Calu3 (cell line): Measurements from ENCODE around the gene CLIP2. TPM values are rescaled to one million over a fixed set of nuclear protein-coding genes. Genes with fewer than 3 reads are reported as not detected.
"Not testable (repeated sequence)": the region's sequence is repeated elsewhere in the genome, so short reads cannot be mapped to it uniquely, and the experiment has no call there.

Experiments used
- BruUV-seq: library from RNA; stranded (reverse); fragments of 400-500 nt; replicated peaks from 2 replicates; lab custom pipeline; 2021; lab: Mats Ljungman, UMichigan
- CTCF ChIA-PET: fragments of 300-600 bp; sonication (Branson Sonifier 250); formaldehyde crosslinking; loops from one replicate; lab custom pipeline; 2022; ENCODE audit warnings: antibody characterized with exemption; lab: Charles Lee
- DNase-seq: peaks from one replicate; pipeline ENCODE4 v3.0.0; 2022
- H3K27ac Mint-ChIP-seq: one replicate; pipeline ENCODE4 v1.8.0; 2022; ENCODE audit warnings: mixed read lengths; ENCODE audit not compliant: unreplicated experiment
- H3K27me3 Mint-ChIP-seq: one replicate; pipeline ENCODE4 v1.8.0; 2022; ENCODE audit warnings: mixed read lengths; ENCODE audit not compliant: unreplicated experiment
- H3K36me3 Mint-ChIP-seq: one replicate; pipeline ENCODE4 v1.8.0; 2022; ENCODE audit warnings: mild to moderate bottlenecking, moderate library complexity, mixed read lengths; ENCODE audit not compliant: insufficient read depth, unreplicated experiment
- H3K4me1 Mint-ChIP-seq: one replicate; pipeline ENCODE4 v1.8.0; 2022; ENCODE audit warnings: mild to moderate bottlenecking, low read depth, mixed read lengths; ENCODE audit not compliant: unreplicated experiment
- H3K4me3 Mint-ChIP-seq: one replicate; pipeline ENCODE4 v1.8.0; 2022; ENCODE audit warnings: mild to moderate bottlenecking, low read depth, moderate library complexity, mixed read lengths; ENCODE audit not compliant: unreplicated experiment
- H3K9me3 Mint-ChIP-seq: one replicate; pipeline ENCODE4 v1.8.0; 2022; ENCODE audit warnings: low read depth, mixed read lengths; ENCODE audit not compliant: unreplicated experiment
- intact Hi-C: fragments of 100-400 bp; cut with micrococcal nuclease; formaldehyde crosslinking; loops from one replicate; pipeline ENCODE4 v1.10.0; 2022; ENCODE audit not compliant: unreplicated experiment
- total RNA-seq: library from RNA; stranded (reverse); gene quantifications from 2 replicates; pipeline ENCODE4 v1.2.3, GENCODE V29; 2022
- TF ChIP-seq, protein P1 (sequence below): fragments of 200-600 bp; IDR thresholded peaks from one replicate; pipeline ENCODE4 v1.8.0; 2022; ENCODE audit warnings: antibody characterized with exemption; ENCODE audit not compliant: unreplicated experiment

The CLIP2 gene
- total RNA-seq, 1 experiment from 2014 or later: 22.4 TPM

DNA sequence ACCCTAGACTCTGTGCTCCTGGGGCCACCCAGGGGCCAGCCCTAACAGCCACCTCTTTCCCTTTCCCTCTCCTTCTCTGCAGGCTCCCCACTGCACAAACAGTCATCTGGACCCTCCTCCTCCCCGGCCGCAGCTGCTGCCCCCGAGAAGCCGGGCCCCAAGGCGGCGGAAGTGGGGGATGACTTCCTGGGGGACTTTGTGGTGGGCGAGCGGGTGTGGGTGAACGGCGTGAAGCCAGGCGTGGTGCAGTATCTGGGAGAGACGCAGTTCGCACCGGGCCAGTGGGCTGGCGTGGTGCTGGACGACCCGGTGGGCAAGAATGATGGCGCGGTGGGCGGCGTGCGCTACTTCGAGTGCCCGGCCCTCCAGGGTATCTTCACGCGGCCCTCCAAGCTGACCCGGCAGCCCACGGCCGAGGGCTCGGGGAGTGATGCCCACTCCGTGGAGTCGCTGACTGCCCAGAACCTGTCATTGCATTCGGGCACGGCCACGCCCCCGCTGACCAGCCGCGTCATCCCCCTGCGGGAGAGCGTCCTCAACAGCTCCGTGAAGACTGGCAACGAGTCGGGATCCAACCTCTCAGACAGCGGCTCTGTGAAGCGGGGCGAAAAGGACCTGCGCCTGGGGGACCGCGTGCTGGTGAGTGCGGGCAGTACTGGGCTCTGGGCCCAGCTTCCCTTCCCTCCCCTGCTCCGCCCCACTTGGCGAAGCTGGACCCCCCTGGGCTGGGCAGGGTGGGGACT, 49.3 kb downstream of the CLIP2 start:
- H3K4me1 Mint-ChIP-seq: no peaks in the 10 kb centered on the region
- intact Hi-C loops: no loop called here
- BruUV-seq: no TSS peak
- DNase-seq: no peak
- CTCF ChIA-PET: interaction anchor here (0.6 kb wide), 1 partner anchor 99 kb away, joined by 5 read pairs; no protein-coding TSS in a partner anchor
- H3K27ac Mint-ChIP-seq: no peak overlapping the region
- H3K27me3 Mint-ChIP-seq: no peaks in the 10 kb centered on the region
- TF ChIP-seq, protein P1, sequence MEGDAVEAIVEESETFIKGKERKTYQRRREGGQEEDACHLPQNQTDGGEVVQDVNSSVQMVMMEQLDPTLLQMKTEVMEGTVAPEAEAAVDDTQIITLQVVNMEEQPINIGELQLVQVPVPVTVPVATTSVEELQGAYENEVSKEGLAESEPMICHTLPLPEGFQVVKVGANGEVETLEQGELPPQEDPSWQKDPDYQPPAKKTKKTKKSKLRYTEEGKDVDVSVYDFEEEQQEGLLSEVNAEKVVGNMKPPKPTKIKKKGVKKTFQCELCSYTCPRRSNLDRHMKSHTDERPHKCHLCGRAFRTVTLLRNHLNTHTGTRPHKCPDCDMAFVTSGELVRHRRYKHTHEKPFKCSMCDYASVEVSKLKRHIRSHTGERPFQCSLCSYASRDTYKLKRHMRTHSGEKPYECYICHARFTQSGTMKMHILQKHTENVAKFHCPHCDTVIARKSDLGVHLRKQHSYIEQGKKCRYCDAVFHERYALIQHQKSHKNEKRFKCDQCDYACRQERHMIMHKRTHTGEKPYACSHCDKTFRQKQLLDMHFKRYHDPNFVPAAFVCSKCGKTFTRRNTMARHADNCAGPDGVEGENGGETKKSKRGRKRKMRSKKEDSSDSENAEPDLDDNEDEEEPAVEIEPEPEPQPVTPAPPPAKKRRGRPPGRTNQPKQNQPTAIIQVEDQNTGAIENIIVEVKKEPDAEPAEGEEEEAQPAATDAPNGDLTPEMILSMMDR: no peak
- H3K9me3 Mint-ChIP-seq: no peaks in the 10 kb centered on the region
- H3K4me3 Mint-ChIP-seq: no peak overlapping the region
- H3K36me3 Mint-ChIP-seq: peaks cover 7% of the 10 kb centered on the region

DNA sequence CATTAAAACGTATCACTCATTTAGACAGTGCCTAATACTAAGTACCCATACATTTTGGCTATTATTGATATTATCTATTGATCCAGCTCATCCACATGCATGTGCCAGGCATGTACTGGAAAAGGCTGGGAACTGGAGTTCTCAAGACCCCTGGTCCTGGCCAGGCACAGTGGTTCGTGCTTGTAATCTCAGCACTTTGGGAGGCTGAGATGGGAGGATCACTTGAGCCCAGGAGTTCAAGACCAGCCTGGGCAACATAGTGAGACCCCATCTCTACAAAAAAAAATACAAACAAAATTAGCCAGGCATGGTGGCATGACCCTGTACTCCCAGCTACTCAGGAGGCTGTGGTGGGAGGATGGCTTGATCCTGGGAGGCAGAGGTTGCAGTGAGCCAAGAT, 50.4 kb downstream of the CLIP2 start:
- BruUV-seq, intact Hi-C loops, H3K9me3 Mint-ChIP-seq: not testable (repeated sequence)

DNA sequence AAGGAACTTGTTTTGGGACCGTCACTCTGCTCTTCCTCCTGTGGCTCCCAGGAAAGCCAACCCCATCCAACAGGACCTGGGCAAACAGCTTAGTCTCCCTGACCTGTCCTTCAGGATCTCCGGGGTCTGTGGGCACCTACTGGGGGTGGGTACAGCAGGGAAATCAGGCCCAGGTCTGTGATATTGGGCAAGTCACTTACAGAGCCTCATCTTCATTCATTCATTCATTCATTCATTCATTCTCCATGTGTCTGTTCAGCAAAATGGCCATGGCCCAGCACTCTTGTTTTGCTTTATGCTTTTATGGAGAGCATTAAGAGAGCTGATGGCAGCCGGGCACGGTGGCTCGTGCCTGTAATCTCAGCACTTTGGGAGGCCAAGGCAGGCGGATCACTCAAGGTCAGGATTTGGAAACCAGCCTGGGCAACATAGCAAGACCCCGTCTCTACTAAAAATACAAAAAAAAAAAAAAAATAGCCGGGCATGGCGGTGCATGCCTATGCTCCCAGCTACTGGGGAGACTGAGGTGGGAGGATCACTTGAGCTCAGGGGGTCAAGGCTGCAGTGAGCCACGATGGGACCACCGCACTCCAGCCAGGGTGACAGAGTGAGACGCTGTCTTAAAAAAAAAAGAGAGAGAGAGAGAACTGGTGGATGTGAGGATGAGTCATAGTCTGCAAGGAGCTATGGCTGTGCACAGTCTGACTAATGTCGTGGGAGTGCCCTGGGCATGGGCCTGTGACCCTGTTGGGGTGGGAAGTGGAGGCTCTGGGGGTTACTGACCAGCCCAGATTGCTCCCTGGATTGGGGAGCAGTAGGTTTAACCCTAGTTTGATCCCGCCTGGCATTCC, 54.3 kb downstream of the CLIP2 start:
- H3K36me3 Mint-ChIP-seq: peaks cover 11% of the 10 kb centered on the region
- intact Hi-C loops: no loop called here
- no peaks in the 10 kb centered on the region for H3K27me3 Mint-ChIP-seq
- H3K27ac Mint-ChIP-seq: no peak overlapping the region
- DNase-seq: peak; percentile 32
- no peaks in the 10 kb centered on the region for H3K4me1 Mint-ChIP-seq
- CTCF ChIA-PET: interaction anchor here (0.5 to 0.7 kb wide), 2 partner anchors 32 to 200 kb away, joined by 3 read pairs; no protein-coding TSS in a partner anchor
- no TSS peak for BruUV-seq
- H3K4me3 Mint-ChIP-seq: no peak overlapping the region
- no peaks in the 10 kb centered on the region for H3K9me3 Mint-ChIP-seq
- TF ChIP-seq, protein P1: no peak

More for the DNA sequence above, 50.4 kb downstream of the CLIP2 start:
- CTCF ChIA-PET: interaction anchor here (0.6 kb wide), 1 partner anchor 60 kb away, joined by 4 read pairs; no protein-coding TSS in a partner anchor
- H3K4me1 Mint-ChIP-seq, H3K36me3 Mint-ChIP-seq, DNase-seq, H3K4me3 Mint-ChIP-seq, H3K27ac Mint-ChIP-seq, H3K27me3 Mint-ChIP-seq: not testable (repeated sequence)

DNA sequence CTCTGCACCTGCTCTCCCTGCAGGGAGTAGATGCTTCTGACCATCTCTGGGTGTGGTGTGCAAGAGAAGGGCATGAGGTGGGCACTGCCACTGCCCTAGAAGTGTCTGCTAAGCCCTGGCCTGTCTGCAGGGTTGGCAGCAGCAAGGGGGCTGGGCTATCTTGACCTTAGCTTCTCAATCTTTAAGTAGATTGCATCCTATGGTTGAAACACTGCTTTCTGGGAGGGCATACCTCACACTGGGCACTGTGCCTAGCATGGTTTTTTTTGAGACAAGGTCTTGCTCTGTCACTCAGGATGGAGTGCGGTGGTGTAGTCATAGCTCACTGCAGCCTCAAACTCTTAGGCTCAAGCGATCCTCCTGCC, 54.9 kb downstream of the CLIP2 start:
- BruUV-seq: no TSS peak
- no peaks in the 10 kb centered on the region for H3K27me3 Mint-ChIP-seq

More for the DNA sequence above, 54.9 kb downstream of the CLIP2 start:
- no peak for DNase-seq
- Mint-ChIP-seq H3K27ac (no peak overlapping the region), H3K4me3 (no peak overlapping the region), H3K36me3 (peaks cover 11% of the 10 kb centered on the region), H3K9me3 (no peaks in the 10 kb centered on the region), H3K4me1 (no peaks in the 10 kb centered on the region)
- TF ChIP-seq, protein P1: no peak
- intact Hi-C loops: no loop called here
- CTCF ChIA-PET: interaction anchor here (0.5 to 0.7 kb wide), 2 partner anchors 33 to 200 kb away, joined by 3 read pairs; no protein-coding TSS in a partner anchor
